NCI-H526 treated with DMSO at 0.1 percent for 48 hours (cell line): ENCODE measurements around the gene ANP32A.
"Not testable (repeated sequence)": the region's sequence is repeated elsewhere in the genome, so short reads cannot be mapped to it uniquely, and the experiment has no call there.

Experiments
- DNase-seq: peaks from one replicate; lab custom pipeline; 2025; lab: John Stamatoyannopoulos, UW

ANP32A gene

GRCh38 chr15:68781766-68782588 is 38.7 kb downstream of the ANP32A start:
- no peak for DNase-seq

DNA sequence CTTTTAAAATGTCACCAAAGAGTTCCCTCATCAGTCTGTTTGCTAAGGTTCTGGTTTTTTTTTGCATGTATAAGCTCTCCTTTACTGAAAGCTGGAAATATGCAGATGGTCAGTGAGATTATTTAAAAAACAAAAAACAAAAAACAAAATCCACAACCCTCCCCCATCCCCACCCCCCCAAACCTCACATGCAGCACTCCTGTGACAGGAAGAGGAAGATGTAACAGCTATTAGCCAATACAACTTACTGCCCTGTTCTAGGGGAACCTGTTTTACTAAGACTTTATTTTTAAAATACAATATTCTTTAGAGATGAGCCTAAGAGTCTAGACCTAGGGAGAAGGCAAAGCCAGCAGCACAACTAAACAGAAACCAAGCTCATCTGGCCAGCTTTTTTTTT is 39.5 kb downstream of the ANP32A start:
- DNase-seq = no peak

DNA sequence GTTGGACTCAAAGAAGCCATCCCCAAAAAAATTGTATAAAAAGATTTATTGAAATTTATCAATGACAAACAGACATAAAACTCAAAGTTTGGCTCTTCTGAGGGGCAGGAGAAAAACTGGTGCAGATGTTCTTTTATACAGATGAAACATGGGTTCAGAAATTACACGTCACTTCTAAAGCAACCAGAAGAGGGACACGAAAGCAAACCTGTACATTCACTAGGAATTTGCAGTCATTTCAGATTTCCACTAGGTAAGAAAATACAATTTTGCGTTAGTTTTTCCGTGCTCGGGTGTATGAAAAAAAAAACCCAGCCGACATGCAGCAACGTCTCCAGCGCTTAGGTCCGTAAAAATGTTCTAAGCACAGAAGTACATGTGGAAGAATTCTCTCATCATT is 41.8 kb downstream of the ANP32A start:
- no peak for DNase-seq

GRCh38 chr15:68776477-68777270 is 44.0 kb downstream of the ANP32A start:
- DNase-seq = no peak

- no peak for DNase-seq
These were observed 44.8 kb downstream of the ANP32A start for GRCh38 chr15:68775671-68776476.

- DNase-seq = no peak
These were observed 45.5 kb downstream of the ANP32A start for GRCh38 chr15:68775236-68775577.

- DNase-seq = no peak
These were observed 46.0 kb downstream of the ANP32A start for GRCh38 chr15:68774521-68775235.

DNA sequence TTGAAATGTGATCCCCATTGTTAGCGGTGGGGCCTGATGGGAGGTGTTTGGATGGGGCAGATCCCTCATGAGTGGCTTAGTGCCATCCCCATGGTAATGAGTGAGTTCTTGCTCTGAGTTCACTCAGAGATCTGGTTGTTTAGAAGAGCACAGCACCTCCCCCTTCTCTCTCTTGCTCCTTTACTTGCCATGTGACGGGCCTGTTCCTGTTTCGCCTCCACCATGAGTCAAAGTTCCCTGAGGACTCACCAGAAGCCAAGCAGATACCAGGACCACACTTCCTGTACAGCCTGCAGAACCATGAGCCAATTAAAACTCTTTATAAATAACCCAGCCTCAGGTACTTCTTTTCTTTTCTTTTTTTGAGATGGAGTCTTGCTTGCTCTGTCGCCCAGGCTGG is 46.6 kb downstream of the ANP32A start:
- no peak for DNase-seq

- no peak for DNase-seq
These were observed 47.7 kb downstream of the ANP32A start for GRCh38 chr15:68773036-68773435.

DNA sequence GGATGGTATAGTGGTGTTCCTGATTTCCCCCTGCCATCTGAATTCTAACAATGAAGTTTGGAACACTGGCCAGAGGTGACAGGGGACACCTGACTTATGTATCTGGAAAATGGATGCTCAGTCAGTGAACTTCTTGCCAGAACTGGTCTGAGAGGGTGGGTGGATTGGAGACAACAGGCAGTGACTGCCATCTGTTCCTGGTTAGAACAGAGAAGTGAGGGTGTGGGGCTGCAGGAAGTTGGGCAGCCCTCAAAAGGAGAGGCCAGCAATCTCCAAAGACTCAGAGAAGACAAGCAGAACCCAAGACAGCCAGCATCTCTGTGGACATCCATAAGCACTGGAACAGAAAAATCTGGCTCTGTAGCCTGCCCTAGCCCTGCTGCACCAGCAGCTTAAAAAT is 50.5 kb downstream of the ANP32A start:
- DNase-seq = no peak

GRCh38 chr15:68769702-68770101 is 51.0 kb downstream of the ANP32A start:
- no peak for DNase-seq

- no peak for DNase-seq
These were observed 52.4 kb downstream of the ANP32A start for GRCh38 chr15:68768321-68768720.

DNA sequence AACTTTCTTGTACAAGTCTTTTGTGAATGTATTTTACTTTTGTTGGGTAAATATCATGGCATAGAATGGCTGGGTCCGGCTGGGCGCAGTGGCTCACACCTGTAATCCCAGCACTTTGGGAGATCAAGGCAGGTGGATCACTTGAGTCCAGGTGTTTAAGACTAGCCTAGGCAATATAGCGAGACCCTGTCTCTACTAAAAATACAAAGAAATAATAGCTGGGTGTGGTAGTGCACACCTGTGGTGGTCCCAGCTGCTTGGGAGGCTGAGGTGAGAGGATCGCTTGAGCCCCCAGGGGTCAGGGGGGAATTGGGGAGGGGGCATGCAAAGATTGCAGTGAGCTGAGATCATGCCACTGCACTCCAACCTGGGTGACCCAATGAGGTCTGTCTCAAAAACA is 52.9 kb downstream of the ANP32A start:
- DNase-seq = no peak

DNA sequence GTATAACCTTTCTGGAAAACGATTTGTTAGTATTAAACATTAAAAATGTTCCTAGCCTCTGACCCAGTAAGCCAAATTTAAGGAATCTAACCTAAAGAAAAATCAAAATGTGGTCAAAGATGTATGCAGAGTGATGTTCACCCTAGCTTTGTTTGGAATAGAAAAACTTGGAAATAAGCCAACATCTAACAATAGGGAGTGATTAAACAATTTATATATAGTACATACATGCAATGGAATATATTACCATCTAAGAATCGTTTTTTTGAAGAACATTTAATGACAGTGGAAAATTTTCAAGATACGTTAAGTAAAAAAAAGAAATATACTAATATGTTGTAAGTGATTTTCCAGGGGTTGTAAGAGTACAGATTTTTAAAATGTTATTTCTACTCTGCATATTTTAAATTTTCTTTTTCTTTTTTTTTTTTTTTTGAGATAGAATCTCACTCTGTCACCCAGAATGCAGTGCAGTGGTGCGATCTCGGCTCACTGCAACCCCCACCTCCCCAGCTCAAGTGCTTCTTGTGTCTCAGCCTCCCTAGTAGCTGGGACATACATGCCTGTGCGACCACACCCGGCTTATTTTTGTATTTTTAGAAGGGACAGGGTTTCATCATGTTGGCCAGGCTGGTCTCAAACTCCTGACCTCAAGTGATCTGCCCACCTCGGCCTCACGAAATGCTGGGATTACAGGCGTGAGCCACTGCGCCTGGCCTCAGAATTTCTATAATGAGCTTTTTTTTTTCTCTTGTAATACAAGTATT is 54.9 kb downstream of the ANP32A start:
- DNase-seq = no peak

GRCh38 chr15:68764090-68764489 is 56.6 kb downstream of the ANP32A start:
- no peak for DNase-seq

DNA sequence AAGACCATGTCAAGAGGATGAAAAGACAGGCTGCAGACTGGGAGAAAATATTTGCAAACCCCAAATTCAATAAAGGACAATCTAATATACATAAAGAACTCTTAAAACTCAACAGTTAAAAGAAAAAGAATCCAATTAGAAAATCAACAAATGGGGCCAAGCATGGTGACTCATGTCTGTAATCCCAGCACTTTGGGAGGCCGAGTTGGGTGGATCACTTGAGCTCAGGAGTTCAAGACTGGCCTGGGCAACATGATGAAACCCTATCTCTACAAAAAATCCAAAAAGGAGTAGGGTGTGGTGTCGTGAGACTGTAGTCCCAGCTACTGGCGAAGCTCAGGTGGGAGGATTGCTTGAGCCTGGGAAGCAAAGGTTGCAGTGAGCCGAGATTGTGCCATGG is 57.6 kb downstream of the ANP32A start:
- no peak for DNase-seq

GRCh38 chr15:68759982-68760579 is 60.6 kb downstream of the ANP32A start:
- not testable (repeated sequence) for DNase-seq

DNA sequence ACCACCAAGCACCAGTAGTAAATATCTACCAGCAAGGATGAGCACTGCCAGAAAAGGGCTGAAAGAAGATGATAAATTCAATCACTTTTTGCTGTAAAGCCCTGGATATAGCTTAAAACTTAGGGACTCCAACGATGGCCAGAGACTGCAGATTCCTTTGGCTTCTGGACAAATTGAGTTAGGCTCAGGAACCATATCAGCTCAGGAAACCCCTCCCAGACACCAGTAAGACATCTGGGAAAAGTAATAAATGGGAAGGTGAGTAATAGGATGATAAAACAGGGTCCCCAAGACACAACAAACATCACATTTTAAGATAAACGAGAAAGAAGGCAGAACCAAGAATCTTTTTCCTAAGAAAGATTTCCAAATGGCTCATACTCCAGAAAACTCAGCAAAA is 65.0 kb downstream of the ANP32A start:
- no peak for DNase-seq

GRCh38 chr15:68751622-68752021 is 69.1 kb downstream of the ANP32A start:
- no peak for DNase-seq

DNA sequence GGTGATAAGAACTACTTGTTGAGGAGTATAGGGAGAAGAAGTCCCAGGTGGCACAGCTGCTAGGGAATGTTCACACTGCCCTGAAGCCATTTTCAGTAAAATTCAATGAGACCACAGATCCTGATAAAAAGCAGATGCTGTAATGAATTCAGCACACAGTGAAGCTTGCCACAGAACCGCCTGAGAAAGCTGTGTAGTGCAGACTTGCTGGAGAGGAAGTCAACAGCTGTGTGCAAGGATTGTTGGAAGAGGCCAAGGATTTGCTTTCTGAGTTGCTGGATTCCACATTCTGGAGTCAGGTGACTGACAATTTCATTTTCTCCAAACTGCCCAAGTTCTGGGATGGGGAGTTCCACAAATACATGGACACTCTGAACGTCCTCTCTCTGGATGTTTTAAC is 70.9 kb downstream of the ANP32A start:
- no peak for DNase-seq

DNA sequence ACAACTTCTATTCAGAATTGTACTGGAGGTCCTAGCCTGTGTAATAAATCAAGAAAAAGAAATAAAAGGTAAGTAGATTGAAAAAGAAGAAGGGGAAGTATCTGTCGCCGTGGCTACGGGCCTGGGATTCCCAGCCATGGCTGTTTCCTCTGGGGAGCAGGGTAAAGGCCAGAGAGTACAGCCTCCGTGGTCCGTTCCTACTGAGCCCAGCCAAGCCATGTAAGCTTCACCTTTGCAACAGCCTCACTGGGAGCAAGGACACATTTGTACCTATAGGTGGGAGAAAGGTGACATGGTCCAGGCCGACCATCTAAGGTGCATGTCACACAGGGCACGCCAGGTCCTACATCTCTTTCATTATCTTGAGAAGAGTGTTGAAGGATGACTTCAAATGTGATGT is 71.3 kb downstream of the ANP32A start:
- DNase-seq = no peak
